Neuronal stem cell (in vitro differentiated cells): ENCODE measurements around the gene KATNAL1.

Source experiments
- DNase-seq: peaks from one replicate; pipeline ENCODE4 v3.0.0-alpha.2; 2013; ENCODE audit warnings: low spot score
- H2AFZ ChIP-seq: one replicate; pipeline ENCODE4 v1.6.1; 2013; ENCODE audit warnings: mild to moderate bottlenecking, low read length, inconsistent platforms
- H2AK5ac ChIP-seq: 2 replicates; pipeline ENCODE4 v1.6.1; 2013; ENCODE audit warnings: low read depth, mild to moderate bottlenecking, inconsistent platforms, low read length, moderate library complexity, mixed read lengths
- H2BK120ac ChIP-seq: 2 replicates; pipeline ENCODE4 v1.6.1; 2013; ENCODE audit warnings: low read depth, mild to moderate bottlenecking, inconsistent platforms, low read length, moderate library complexity, mixed read lengths
- H2BK12ac ChIP-seq: one replicate; pipeline ENCODE4 v1.6.1; 2013; ENCODE audit warnings: low read length, inconsistent platforms
- H2BK15ac ChIP-seq: 2 replicates; pipeline ENCODE4 v1.6.1; 2013; ENCODE audit warnings: mild to moderate bottlenecking, low read length, inconsistent platforms, mixed read lengths
- H2BK5ac ChIP-seq: one replicate; pipeline ENCODE4 v1.6.1; 2013; ENCODE audit warnings: inconsistent platforms, mild to moderate bottlenecking, low read length, moderate library complexity
- H3K14ac ChIP-seq: one replicate; pipeline ENCODE4 v1.6.1; 2013; ENCODE audit warnings: low read length, inconsistent platforms
- H3K18ac ChIP-seq: 2 replicates; pipeline ENCODE4 v1.6.1; 2013; ENCODE audit warnings: low read length, inconsistent platforms
- H3K23ac ChIP-seq: 2 replicates; pipeline ENCODE4 v1.6.1; 2013; ENCODE audit warnings: low read depth, mild to moderate bottlenecking, mixed read lengths, low read length, inconsistent platforms; ENCODE audit not compliant: poor library complexity
- H3K27ac ChIP-seq: replicated peaks from 3 replicates; pipeline ENCODE4 v1.5.1; 2013; ENCODE audit warnings: low read length, inconsistent platforms
- H3K27me3 ChIP-seq, 3 experiments: 2 replicates each; pipeline ENCODE4 v1.6.1; 2013; ENCODE audit warnings: low read length in 3 of 3, mild to moderate bottlenecking in 2 of 3, inconsistent platforms in 1 of 3, low read depth in 1 of 3, mixed read lengths in 1 of 3, moderate library complexity in 1 of 3; ENCODE audit not compliant: control insufficient read depth in 3 of 3, insufficient read depth in 3 of 3
- H3K36me3 ChIP-seq, 2 donors: replicated peaks in 1 of 2; 2 replicates each; pipeline ENCODE4 v1.6.1; 2013; ENCODE audit warnings: low read length in 2 of 2; ENCODE audit not compliant: control insufficient read depth in 2 of 2, insufficient read depth in 2 of 2
- H3K4ac ChIP-seq: 2 replicates; pipeline ENCODE4 v1.6.1; 2013; ENCODE audit warnings: inconsistent platforms, mild to moderate bottlenecking, low read length, moderate library complexity
- H3K4me1 ChIP-seq, 2 donors: 1 replicate in 1 of 2; 2 replicates in 1 of 2; pipeline ENCODE4 v1.6.1; 2013; ENCODE audit warnings: low read length in 2 of 2, low read depth in 1 of 2; ENCODE audit not compliant: control insufficient read depth in 2 of 2, insufficient read depth in 1 of 2
- H3K4me2 ChIP-seq: one replicate; pipeline ENCODE4 v1.6.1; 2013; ENCODE audit warnings: mild to moderate bottlenecking, low read length, inconsistent platforms; ENCODE audit not compliant: insufficient read depth, poor library complexity, severe bottlenecking
- H3K4me3 ChIP-seq, 2 donors: 2 replicates each; pipeline ENCODE4 v1.5.1; 2013; ENCODE audit warnings: low read length in 2 of 2, mild to moderate bottlenecking in 2 of 2, inconsistent platforms in 1 of 2, moderate library complexity in 1 of 2
- H3K79me1 ChIP-seq: one replicate; pipeline ENCODE4 v1.6.1; 2013; ENCODE audit warnings: low read depth, mild to moderate bottlenecking, inconsistent platforms, low read length, moderate library complexity
- H3K9ac ChIP-seq: one replicate; pipeline ENCODE4 v1.6.1; 2013; ENCODE audit warnings: mild to moderate bottlenecking, low read depth, low read length, inconsistent platforms; ENCODE audit not compliant: poor library complexity
- H3K9me3 ChIP-seq, 2 donors: replicated peaks in 1 of 2; 2 replicates each; pipeline versions ENCODE3 to v1.6.1; 2013; ENCODE audit warnings: low read length in 2 of 2, mild to moderate bottlenecking in 2 of 2, inconsistent platforms in 1 of 2, low read depth in 1 of 2, mixed read lengths in 1 of 2, moderate library complexity in 1 of 2; ENCODE audit not compliant: control insufficient read depth in 2 of 2, insufficient read depth in 1 of 2
- H4K8ac ChIP-seq: one replicate; pipeline ENCODE4 v1.6.1; 2013; ENCODE audit warnings: low read depth, mild to moderate bottlenecking, inconsistent platforms, low read length, moderate library complexity
- H4K91ac ChIP-seq: one replicate; pipeline ENCODE4 v1.6.1; 2013; ENCODE audit warnings: low read length, low read depth, mild to moderate bottlenecking, inconsistent platforms; ENCODE audit not compliant: poor library complexity
- WGBS, 2 donors: extraction: QIAGEN DNeasy Blood & Tissue Kit; methylation state at CpG; one replicate each; pipeline ENCODE4 v1.1.7; 2013; ENCODE audit warnings: missing lambda C conversion rate in 2 of 2, mixed read lengths in 1 of 2; ENCODE audit not compliant: insufficient read length in 2 of 2, insufficient replicate concordance in 1 of 2; ENCODE audit errors: extremely low coverage in 2 of 2; 5-methylcytosine and 5-hydroxymethylcytosine counted together

The KATNAL1 gene

GRCh38 chr13:30253830-30254229, 53.5 kb downstream of the KATNAL1 start:
- no peak overlapping the region for H3K4ac ChIP-seq
- no peaks in the 10 kb centered on the region for H3K27me3 ChIP-seq
- no peak overlapping the region for H4K91ac ChIP-seq
- no peak overlapping the region for H3K23ac ChIP-seq
- H3K4me3 ChIP-seq: no peak overlapping the region
- no peak overlapping the region for H3K9ac ChIP-seq
- no peak overlapping the region for H3K14ac ChIP-seq
- no peaks in the 10 kb centered on the region for H3K79me1 ChIP-seq
- peaks cover 0 to 27% of the 10 kb centered on the region in 2 donors for H3K36me3 ChIP-seq
- H2BK15ac ChIP-seq: no peak overlapping the region
- H3K18ac ChIP-seq: no peak overlapping the region
- H2AK5ac ChIP-seq: no peak overlapping the region
- DNase-seq: no peak
- H3K4me1 ChIP-seq: peaks cover 5 to 17% of the 10 kb centered on the region in 2 donors
- H3K27ac ChIP-seq: no peak overlapping the region
- H3K4me2 ChIP-seq: no peak overlapping the region
- H2BK12ac ChIP-seq: no peak overlapping the region
- no peak overlapping the region for H2AFZ ChIP-seq
- H4K8ac ChIP-seq: no peak overlapping the region
- H2BK120ac ChIP-seq: no peak overlapping the region
- no CpG with 5 or more reads among the region's 7 CpGs for WGBS, 2 donors
- H3K9me3 ChIP-seq: peaks cover 0 to 8% of the 10 kb centered on the region in 2 donors
- no peak overlapping the region for H2BK5ac ChIP-seq

GRCh38 chr13:30247406-30247805, 59.9 kb downstream of the KATNAL1 start:
- H3K4me1 ChIP-seq: no peaks in the 10 kb centered on the region
- no peak overlapping the region for H4K8ac ChIP-seq
- H2BK5ac ChIP-seq: no peak overlapping the region
- H4K91ac ChIP-seq: no peak overlapping the region
- no peak overlapping the region for H3K23ac ChIP-seq
- peaks cover 0 to 6% of the 10 kb centered on the region in 2 donors for H3K36me3 ChIP-seq
- H3K79me1 ChIP-seq: no peaks in the 10 kb centered on the region
- no peak overlapping the region for H3K4me3 ChIP-seq
- no peak overlapping the region for H2BK15ac ChIP-seq
- no peak overlapping the region for H2BK120ac ChIP-seq
- H3K4me2 ChIP-seq: no peak overlapping the region
- H3K18ac ChIP-seq: no peak overlapping the region
- DNase-seq: no peak
- peaks cover 0 to 7% of the 10 kb centered on the region in 2 donors for H3K9me3 ChIP-seq
- H2BK12ac ChIP-seq: no peak overlapping the region
- no CpG with 5 or more reads among the region's 2 CpGs for WGBS, 2 donors
- H3K27ac ChIP-seq: no peak overlapping the region
- H3K14ac ChIP-seq: no peak overlapping the region
- no peak overlapping the region for H3K4ac ChIP-seq
- H3K9ac ChIP-seq: no peak overlapping the region
- H2AFZ ChIP-seq: no peak overlapping the region
- no peak overlapping the region for H2AK5ac ChIP-seq
- no peaks in the 10 kb centered on the region for H3K27me3 ChIP-seq

GRCh38 chr13:30241532-30241931, 65.8 kb downstream of the KATNAL1 start:
- no peak overlapping the region for H3K27ac ChIP-seq
- no peak overlapping the region for H4K91ac ChIP-seq
- WGBS, 2 donors: no CpG with 5 or more reads among the region's 2 CpGs
- H3K4me3 ChIP-seq: no peak overlapping the region
- H3K27me3 ChIP-seq: no peaks in the 10 kb centered on the region
- H3K9ac ChIP-seq: no peak overlapping the region
- H2BK12ac ChIP-seq: no peak overlapping the region
- no peak overlapping the region for H2BK5ac ChIP-seq
- H2BK15ac ChIP-seq: no peak overlapping the region
- no peak overlapping the region for H3K4ac ChIP-seq
- DNase-seq: no peak
- no peak overlapping the region for H2BK120ac ChIP-seq
- no peak overlapping the region for H3K14ac ChIP-seq
- no peak overlapping the region for H3K4me2 ChIP-seq
- H3K23ac ChIP-seq: no peak overlapping the region
- H3K36me3 ChIP-seq: peaks cover 0 to 18% of the 10 kb centered on the region in 2 donors
- H4K8ac ChIP-seq: no peak overlapping the region
- no peaks in the 10 kb centered on the region for H3K9me3 ChIP-seq
- H2AFZ ChIP-seq: no peak overlapping the region
- H3K4me1 ChIP-seq: no peaks in the 10 kb centered on the region
- no peak overlapping the region for H2AK5ac ChIP-seq
- no peaks in the 10 kb centered on the region for H3K79me1 ChIP-seq
- H3K18ac ChIP-seq: no peak overlapping the region

GRCh38 chr13:30240608-30241007, 66.7 kb downstream of the KATNAL1 start:
- DNase-seq: no peak
- no peak overlapping the region for H2AK5ac ChIP-seq
- no CpG with 5 or more reads among the region's 2 CpGs for WGBS, 2 donors
- no peak overlapping the region for H2AFZ ChIP-seq
- no peak overlapping the region for H3K27ac ChIP-seq
- H3K4me1 ChIP-seq: no peaks in the 10 kb centered on the region
- no peak overlapping the region for H3K18ac ChIP-seq
- H3K4me2 ChIP-seq: no peak overlapping the region
- no peak overlapping the region for H3K4me3 ChIP-seq
- H2BK5ac ChIP-seq: no peak overlapping the region
- H3K36me3 ChIP-seq: peaks cover 0 to 18% of the 10 kb centered on the region in 2 donors
- H3K4ac ChIP-seq: no peak overlapping the region
- no peaks in the 10 kb centered on the region for H3K27me3 ChIP-seq
- no peak overlapping the region for H3K9ac ChIP-seq
- no peak overlapping the region for H2BK120ac ChIP-seq
- H2BK12ac ChIP-seq: no peak overlapping the region
- H3K23ac ChIP-seq: no peak overlapping the region
- no peak overlapping the region for H2BK15ac ChIP-seq
- no peak overlapping the region for H4K91ac ChIP-seq
- H3K79me1 ChIP-seq: no peaks in the 10 kb centered on the region
- H3K14ac ChIP-seq: no peak overlapping the region
- H3K9me3 ChIP-seq: no peaks in the 10 kb centered on the region
- no peak overlapping the region for H4K8ac ChIP-seq
